IMR-90 (cell line): ENCODE measurements around the gene TUBG2. TPM values are rescaled to one million over a fixed set of nuclear protein-coding genes. Genes with fewer than 3 reads are reported as not detected.

Experiments
- ATAC-seq: fragments of 200-7000 bp; cut with Tn5 transposase; 2 replicates; pipeline ENCODE4 v1.9.1; 2020; ENCODE audit warnings: low read depth, mild to moderate bottlenecking, moderate library complexity
- BruUV-seq: library from RNA; stranded (reverse); fragments of 400-500 nt; replicated peaks from 2 replicates; lab custom pipeline; 2021; lab: Mats Ljungman, UMichigan
- CTCF ChIA-PET: fragments of 300-600 bp; formaldehyde crosslinking; extraction: SDS; loops from one replicate; lab custom pipeline; 2021; ENCODE audit warnings: antibody characterized with exemption; lab: Yijun Ruan, JAX
- POLR2A ChIA-PET: fragments of 300-600 bp; sonication (Branson Sonifier 250); formaldehyde crosslinking; loops from one replicate; lab custom pipeline; 2022; ENCODE audit warnings: antibody characterized with exemption; ENCODE audit not compliant: unreplicated experiment; lab: Charles Lee
- DNase-seq: peaks from one replicate; pipeline ENCODE4 v3.0.0; 2013
- H2AFZ ChIP-seq: replicated peaks from 2 replicates; pipeline ENCODE3; 2013; ENCODE audit warnings: low read length, mild to moderate bottlenecking; ENCODE audit not compliant: poor library complexity
- H2AK5ac ChIP-seq: 2 replicates; pipeline ENCODE4 v1.6.1; 2013; ENCODE audit warnings: low read depth, low read length, inconsistent platforms
- H2AK9ac ChIP-seq: replicated peaks from 2 replicates; pipeline ENCODE3; 2013; ENCODE audit warnings: mild to moderate bottlenecking, low read depth, low read length, moderate library complexity; ENCODE audit not compliant: poor library complexity
- H2BK120ac ChIP-seq: 2 replicates; pipeline ENCODE4 v1.6.1; 2013; ENCODE audit warnings: low read depth, low read length, inconsistent platforms
- H2BK15ac ChIP-seq: 3 replicates; pipeline ENCODE4 v1.6.1; 2013; ENCODE audit warnings: low read depth, low read length, inconsistent platforms
- H2BK20ac ChIP-seq: 2 replicates; pipeline ENCODE4 v1.6.1; 2013; ENCODE audit warnings: low read depth, mild to moderate bottlenecking, inconsistent platforms, low read length, moderate library complexity
- H2BK5ac ChIP-seq: 2 replicates; pipeline ENCODE4 v1.6.1; 2013; ENCODE audit warnings: mild to moderate bottlenecking, low read depth, low read length, inconsistent platforms; ENCODE audit not compliant: poor library complexity, severe bottlenecking
- H3K14ac ChIP-seq: replicated peaks from 2 replicates; pipeline ENCODE4 v1.6.1; 2013; ENCODE audit warnings: low read depth, low read length, inconsistent platforms
- H3K18ac ChIP-seq: 2 replicates; pipeline ENCODE4 v1.6.1; 2013; ENCODE audit warnings: low read depth, low read length, control low read depth
- H3K23ac ChIP-seq: 2 replicates; pipeline ENCODE4 v1.6.1; 2013; ENCODE audit warnings: low read depth, low read length, inconsistent platforms
- H3K27ac ChIP-seq: 2 replicates; pipeline ENCODE4 v1.5.1; 2013; ENCODE audit warnings: mild to moderate bottlenecking, control low read depth, low read length; ENCODE audit not compliant: insufficient read depth
- H3K27me3 ChIP-seq: 2 replicates; pipeline ENCODE4 v1.6.1; 2013; ENCODE audit warnings: low read length; ENCODE audit not compliant: control insufficient read depth, insufficient read depth
- H3K36me3 ChIP-seq: 2 replicates; pipeline ENCODE4 v1.6.1; 2013; ENCODE audit warnings: low read length, mixed read lengths; ENCODE audit not compliant: control insufficient read depth, insufficient read depth
- H3K4ac ChIP-seq: 2 replicates; pipeline ENCODE4 v1.6.1; 2013; ENCODE audit warnings: low read depth, low read length, inconsistent platforms
- H3K4me1 ChIP-seq: 2 replicates; pipeline ENCODE4 v1.6.1; 2013; ENCODE audit warnings: low read length, mixed read lengths; ENCODE audit not compliant: control insufficient read depth, insufficient read depth
- H3K4me2 ChIP-seq: 2 replicates; pipeline ENCODE4 v1.6.1; 2013; ENCODE audit warnings: low read depth, mild to moderate bottlenecking, control low read depth, low read length, moderate library complexity
- H3K4me3 ChIP-seq: 2 replicates; pipeline ENCODE4 v1.5.1; 2013; ENCODE audit warnings: low read depth, mild to moderate bottlenecking, control low read depth, low read length, moderate library complexity; ENCODE audit not compliant: insufficient read depth
- H3K56ac ChIP-seq: 2 replicates; pipeline ENCODE4 v1.6.1; 2013; ENCODE audit warnings: low read length, inconsistent platforms; ENCODE audit not compliant: insufficient read depth; ENCODE audit errors: extremely low read depth
- H3K79me1 ChIP-seq, 2 experiments: 2 replicates each; pipeline ENCODE4 v1.6.1; 2013; ENCODE audit warnings: low read length in 2 of 2, inconsistent platforms in 1 of 2, low read depth in 1 of 2
- H3K9ac ChIP-seq: 2 replicates; pipeline ENCODE4 v1.6.1; 2013; ENCODE audit warnings: low read depth, low read length, control low read depth
- H3K9me1 ChIP-seq: 2 replicates; pipeline ENCODE4 v1.6.1; 2013; ENCODE audit warnings: low read length, inconsistent platforms; ENCODE audit not compliant: insufficient read depth
- H3K9me3 ChIP-seq: 2 replicates; pipeline ENCODE4 v1.6.1; 2013; ENCODE audit warnings: low read length; ENCODE audit not compliant: control insufficient read depth, insufficient read depth
- H4K20me1 ChIP-seq: 2 replicates; pipeline ENCODE4 v1.6.1; 2013; ENCODE audit warnings: low read length, inconsistent platforms; ENCODE audit not compliant: insufficient read depth
- H4K5ac ChIP-seq: 2 replicates; pipeline ENCODE4 v1.6.1; 2013; ENCODE audit warnings: mild to moderate bottlenecking, low read depth, low read length, control low read depth
- H4K8ac ChIP-seq, 2 experiments: 2 replicates each; pipeline ENCODE4 v1.6.1; 2013; ENCODE audit warnings: low read depth in 2 of 2, low read length in 2 of 2, control low read depth in 1 of 2, inconsistent platforms in 1 of 2
- H4K91ac ChIP-seq: 2 replicates; pipeline ENCODE4 v1.6.1; 2013; ENCODE audit warnings: low read depth, low read length, inconsistent platforms; ENCODE audit not compliant: insufficient read depth
- MXI1 ChIP-seq: IDR thresholded peaks from 2 replicates; pipeline ENCODE4 v1.6.1; 2012; ENCODE audit warnings: low read depth, mild to moderate bottlenecking, low read length, moderate library complexity, borderline replicate concordance
- POLR2A ChIP-seq: IDR thresholded peaks from 2 replicates; pipeline ENCODE4 v1.6.1; 2012; ENCODE audit warnings: mild to moderate bottlenecking, low read depth, low read length
- RAD21 ChIP-seq: IDR thresholded peaks from 2 replicates; pipeline ENCODE4 v1.6.1; 2012; ENCODE audit warnings: low read length, improper control_type of control experiment
- WGBS, 2 experiments: methylation state at CpG; one replicate each; pipeline versions ENCODE4 v1.1.5 to v1.1.7; 2013; ENCODE audit warnings: missing lambda C conversion rate in 2 of 2; ENCODE audit not compliant: insufficient read length in 1 of 2; ENCODE audit errors: extremely low coverage in 2 of 2; 5-methylcytosine and 5-hydroxymethylcytosine counted together
- dilution Hi-C: fragments of 300-500 bp; cut with HindIII; formaldehyde crosslinking; loops from one replicate; pipeline ENCODE4 v1.14.3; 2018; ENCODE audit warnings: low sequenced_read_pairs; ENCODE audit not compliant: unreplicated experiment
- in situ Hi-C: fragments of 300-500 bp; cut with MboI; formaldehyde crosslinking; loops from 3 replicates; pipeline ENCODE4 v1.14.3; 2019; ENCODE audit warnings: low sequenced_read_pairs, inconsistent platforms, mixed read lengths
- intact Hi-C: fragments of 100-400 bp; cut with micrococcal nuclease; formaldehyde crosslinking; loops from 2 replicates; pipeline ENCODE4 v1.10.0; 2022
- polyA plus RNA-seq, 3 experiments: library from polyadenylated mRNA; depleted of rRNA; stranded (reverse); fragments of >200 nt; gene quantifications; 2 replicates each; pipeline ENCODE4 v1.2.3, GENCODE V29; 2012; ENCODE audit warnings: low replicate concordance in 1 of 3
- total RNA-seq: library from RNA; depleted of rRNA; stranded (reverse); fragments of >200 nt; gene quantifications from 2 replicates; pipeline ENCODE4 v1.2.3, GENCODE V29; 2012
- TF ChIP-seq, protein P1 (sequence below): conservative IDR thresholded peaks from 2 replicates; pipeline ENCODE4 v1.5.1; 2012; ENCODE audit warnings: mild to moderate bottlenecking, low read depth, low read length, improper control_type of control experiment

Gene TUBG2
- total and polyA plus RNA-seq, 2 of the 4 experiments (the other 2 are of a cell fraction) = 3.6 to 24.6 TPM

DNA sequence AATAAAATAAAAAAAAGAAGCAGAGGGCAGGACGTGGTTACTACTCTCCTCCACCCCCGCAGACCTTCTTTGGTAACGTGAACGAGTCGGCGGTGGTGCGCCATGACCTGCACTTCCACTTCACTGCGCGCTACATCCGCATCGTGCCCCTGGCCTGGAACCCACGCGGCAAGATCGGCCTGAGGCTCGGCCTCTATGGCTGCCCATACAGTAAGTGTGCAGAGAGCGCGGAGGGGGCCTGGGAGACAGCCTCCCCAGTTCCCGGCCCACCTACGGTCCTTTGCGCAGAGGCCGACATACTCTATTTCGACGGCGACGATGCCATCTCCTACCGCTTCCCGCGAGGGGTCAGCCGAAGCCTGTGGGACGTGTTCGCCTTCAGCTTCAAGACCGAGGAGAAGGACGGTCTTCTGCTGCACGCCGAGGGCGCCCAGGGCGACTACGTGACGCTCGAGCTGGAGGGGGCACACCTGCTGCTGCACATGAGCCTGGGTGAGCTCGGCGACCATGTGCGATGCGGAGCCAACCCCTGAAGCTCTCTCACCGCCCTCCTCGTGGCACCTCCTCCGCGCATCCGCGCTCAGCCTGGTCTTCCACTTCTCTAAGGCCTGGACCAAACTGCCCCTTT lies 26.0 kb downstream of the TUBG2 start:
- 73% methylated on average over 19 of the region's 50 CpGs; no CpG with 5 or more reads in 1 of the 2 experiments for WGBS, 2 experiments
- Histone ChIP-seq H3K56ac (no peak overlapping the region), H2BK5ac (no peak overlapping the region), H3K4me2 (no peak overlapping the region), H3K9me1 (peaks cover 23% of the 10 kb centered on the region), H2BK20ac (no peak overlapping the region), H2AFZ (peak overlapping the region; percentile 37), H3K4me1 (peaks cover 15% of the 10 kb centered on the region), H2AK9ac (peak overlapping the region; percentile 59), H3K14ac (no peak overlapping the region), H3K4ac (no peak overlapping the region), H3K9me3 (no peaks in the 10 kb centered on the region), H3K9ac (no peak overlapping the region), H3K18ac (no peak overlapping the region), H4K5ac (no peak overlapping the region), H3K4me3 (no peak overlapping the region), H3K27me3 (no peaks in the 10 kb centered on the region), H3K27ac (no peak overlapping the region), H2BK15ac (no peak overlapping the region), H4K8ac (no peak overlapping the region), H2AK5ac (0 out of 2 replicates have a peak overlapping the region, but pooled peaks have one; percentile 9), H3K79me1 (peaks cover 7 to 35% of the 10 kb centered on the region in 2 experiments), H4K91ac (no peak overlapping the region), H3K23ac (no peak overlapping the region), H2BK120ac (no peak overlapping the region), H4K20me1 (0 out of 2 replicates have a peak, but pooled peaks cover 8% of the 10 kb centered on the region), H3K36me3 (peaks cover 44% of the 10 kb centered on the region)
- intact Hi-C loops (no loop called here), in situ Hi-C loops (loop anchor here (5.0 to 25.0 kb wide), 2 partner anchors 108 to 627 kb away; partner anchors contain the start of gene PSMC3IP), dilution Hi-C loops (no loop called here)
- ChIA-PET CTCF (no interaction called here), POLR2A (no interaction called here)
- TF ChIP-seq, protein P1, sequence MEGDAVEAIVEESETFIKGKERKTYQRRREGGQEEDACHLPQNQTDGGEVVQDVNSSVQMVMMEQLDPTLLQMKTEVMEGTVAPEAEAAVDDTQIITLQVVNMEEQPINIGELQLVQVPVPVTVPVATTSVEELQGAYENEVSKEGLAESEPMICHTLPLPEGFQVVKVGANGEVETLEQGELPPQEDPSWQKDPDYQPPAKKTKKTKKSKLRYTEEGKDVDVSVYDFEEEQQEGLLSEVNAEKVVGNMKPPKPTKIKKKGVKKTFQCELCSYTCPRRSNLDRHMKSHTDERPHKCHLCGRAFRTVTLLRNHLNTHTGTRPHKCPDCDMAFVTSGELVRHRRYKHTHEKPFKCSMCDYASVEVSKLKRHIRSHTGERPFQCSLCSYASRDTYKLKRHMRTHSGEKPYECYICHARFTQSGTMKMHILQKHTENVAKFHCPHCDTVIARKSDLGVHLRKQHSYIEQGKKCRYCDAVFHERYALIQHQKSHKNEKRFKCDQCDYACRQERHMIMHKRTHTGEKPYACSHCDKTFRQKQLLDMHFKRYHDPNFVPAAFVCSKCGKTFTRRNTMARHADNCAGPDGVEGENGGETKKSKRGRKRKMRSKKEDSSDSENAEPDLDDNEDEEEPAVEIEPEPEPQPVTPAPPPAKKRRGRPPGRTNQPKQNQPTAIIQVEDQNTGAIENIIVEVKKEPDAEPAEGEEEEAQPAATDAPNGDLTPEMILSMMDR = no peak
- TF ChIP-seq MXI1 (no peak), RAD21 (no peak), POLR2A (no peak)
- DNase-seq (no peak), ATAC-seq (no peak)
- BruUV-seq = no TSS peak
